Measurements from ENCODE around the gene NPHS2.

GRCh38 chr1:179509384-179509783, 66.4 kb downstream of the NPHS2 start:
- no peak for TF ChIP-seq CTCF (conservative IDR thresholded peaks at IDR 0.05)
- TF ChIP-seq EZH2 (IDR thresholded peaks at IDR 0.05; ENCODE audit: low read depth), result no peak
